H9 (cell line): ENCODE results near the gene PER2. TPM values are rescaled to one million over a fixed set of nuclear protein-coding genes. Genes with fewer than 3 reads are reported as not detected.

Source experiments
- DNase-seq: peaks from one replicate; pipeline ENCODE4 v3.0.0-alpha.2; 2017
- H2AFZ ChIP-seq: one replicate; pipeline ENCODE4 v1.6.1; 2013; ENCODE audit warnings: mild to moderate bottlenecking, low read length, control low read depth, moderate library complexity
- H2AK5ac ChIP-seq: 2 replicates; pipeline ENCODE4 v1.6.1; 2013; ENCODE audit warnings: low read length, control low read depth, mixed read lengths; ENCODE audit not compliant: insufficient read length
- H2BK120ac ChIP-seq: one replicate; pipeline ENCODE4 v1.6.1; 2013; ENCODE audit warnings: low read depth, mild to moderate bottlenecking, low read length, control low read depth, inconsistent platforms; ENCODE audit not compliant: poor library complexity, severe bottlenecking
- H2BK12ac ChIP-seq: 2 replicates; pipeline ENCODE4 v1.6.1; 2013; ENCODE audit warnings: low read length, control low read depth, mixed read lengths, low read depth; ENCODE audit not compliant: insufficient read length
- H2BK15ac ChIP-seq: 2 replicates; pipeline ENCODE4 v1.6.1; 2013; ENCODE audit warnings: low read depth, low read length, control low read depth
- H2BK20ac ChIP-seq: one replicate; pipeline ENCODE4 v1.6.1; 2013; ENCODE audit warnings: low read depth, mild to moderate bottlenecking, low read length, control low read depth, inconsistent platforms; ENCODE audit not compliant: poor library complexity, severe bottlenecking
- H2BK5ac ChIP-seq: 2 replicates; pipeline ENCODE4 v1.6.1; 2013; ENCODE audit warnings: low read length, control low read depth, mixed read lengths; ENCODE audit not compliant: insufficient read length
- H3K14ac ChIP-seq: 2 replicates; pipeline ENCODE4 v1.6.1; 2013; ENCODE audit warnings: low read length, control low read depth; ENCODE audit not compliant: insufficient read depth
- H3K18ac ChIP-seq: 2 replicates; pipeline ENCODE4 v1.6.1; 2013; ENCODE audit warnings: low read depth, mild to moderate bottlenecking, mixed read lengths, low read length, control low read depth; ENCODE audit not compliant: insufficient read length
- H3K23ac ChIP-seq: 2 replicates; pipeline ENCODE4 v1.6.1; 2013; ENCODE audit warnings: low read length, control low read depth, mixed read lengths, low read depth; ENCODE audit not compliant: insufficient read length
- H3K23me2 ChIP-seq: 2 replicates; pipeline ENCODE4 v1.6.1; 2013; ENCODE audit warnings: low read depth, mild to moderate bottlenecking, mixed read lengths, low read length, control low read depth; ENCODE audit not compliant: insufficient read length, poor library complexity, severe bottlenecking
- H3K27ac ChIP-seq: 2 replicates; pipeline ENCODE4 v1.5.1; 2013; ENCODE audit warnings: low read length, control low read depth, mixed read lengths, low read depth; ENCODE audit not compliant: insufficient read length
- H3K27me3 ChIP-seq: 2 replicates; pipeline ENCODE4 v1.6.1; 2013; ENCODE audit warnings: low read length, control low read depth, inconsistent platforms; ENCODE audit not compliant: insufficient read depth
- H3K4ac ChIP-seq: 2 replicates; pipeline ENCODE4 v1.6.1; 2013; ENCODE audit warnings: low read depth, mild to moderate bottlenecking, control low read depth, inconsistent platforms, low read length, moderate library complexity
- H3K4me1 ChIP-seq: 2 replicates; pipeline ENCODE4 v1.6.1; 2013; ENCODE audit warnings: low read length, control low read depth, inconsistent platforms; ENCODE audit not compliant: insufficient read depth
- H3K4me2 ChIP-seq: 2 replicates; pipeline ENCODE4 v1.6.1; 2013; ENCODE audit warnings: low read length, control low read depth, mixed read lengths; ENCODE audit not compliant: insufficient read length, insufficient read depth
- H3K56ac ChIP-seq: 2 replicates; pipeline ENCODE4 v1.6.1; 2013; ENCODE audit warnings: low read depth, mild to moderate bottlenecking, mixed read lengths, low read length, control low read depth; ENCODE audit not compliant: insufficient read length
- H3K79me1 ChIP-seq: 2 replicates; pipeline ENCODE4 v1.6.1; 2013; ENCODE audit warnings: low read depth, mild to moderate bottlenecking, moderate library complexity, low read length, control low read depth, inconsistent platforms; ENCODE audit not compliant: insufficient read depth, poor library complexity, severe bottlenecking
- H3K79me2 ChIP-seq: 2 replicates; pipeline ENCODE4 v1.6.1; 2013; ENCODE audit warnings: low read length, control low read depth, inconsistent platforms; ENCODE audit not compliant: insufficient read depth
- H3K9ac ChIP-seq: 2 replicates; pipeline ENCODE4 v1.6.1; 2013; ENCODE audit warnings: low read length, control low read depth, mixed read lengths; ENCODE audit not compliant: insufficient read length; ENCODE audit errors: extremely low read depth
- H3K9me3 ChIP-seq: one replicate; pipeline ENCODE4 v1.6.1; 2013; ENCODE audit warnings: low read depth, low read length, inconsistent platforms; ENCODE audit not compliant: control insufficient read depth
- H3T11ph ChIP-seq: one replicate; pipeline ENCODE4 v1.6.1; 2013; ENCODE audit warnings: mild to moderate bottlenecking, low read length, control low read depth, inconsistent platforms
- H4K20me1 ChIP-seq: one replicate; pipeline ENCODE4 v1.6.1; 2013; ENCODE audit not compliant: control insufficient read depth, insufficient read length, insufficient read depth
- H4K5ac ChIP-seq: 2 replicates; pipeline ENCODE4 v1.6.1; 2013; ENCODE audit warnings: low read depth, mild to moderate bottlenecking, mixed read lengths, low read length, control low read depth; ENCODE audit not compliant: insufficient read length
- H4K8ac ChIP-seq: replicated peaks from 2 replicates; pipeline ENCODE4 v1.6.1; 2013; ENCODE audit warnings: low read length, control low read depth, mixed read lengths, low read depth; ENCODE audit not compliant: insufficient read length
- H4K91ac ChIP-seq: 2 replicates; pipeline ENCODE4 v1.6.1; 2013; ENCODE audit warnings: low read depth, mild to moderate bottlenecking, moderate library complexity, mixed read lengths, low read length, control low read depth; ENCODE audit not compliant: insufficient read length
- H3K27ac Mint-ChIP-seq, 3 experiments: 2 replicates in 2 of 3; 3 replicates in 1 of 3; pipeline ENCODE4 v1.8.0; 2020 to 2021; ENCODE audit warnings: mixed read lengths in 3 of 3, mild to moderate bottlenecking in 1 of 3, moderate library complexity in 1 of 3
- H3K27me3 Mint-ChIP-seq: 2 replicates; pipeline ENCODE4 v1.8.0; 2021; ENCODE audit warnings: low read depth, mild to moderate bottlenecking, moderate library complexity, mixed read lengths
- H3K36me3 Mint-ChIP-seq, 3 experiments: 2 replicates in 2 of 3; 3 replicates in 1 of 3; pipeline ENCODE4 v1.8.0; 2020 to 2021; ENCODE audit warnings: low read depth in 3 of 3, mixed read lengths in 3 of 3; ENCODE audit not compliant: insufficient read depth in 1 of 3
- H3K4me1 Mint-ChIP-seq, 2 experiments: 2 replicates each; pipeline ENCODE4 v1.8.0; 2020; ENCODE audit warnings: mixed read lengths in 2 of 2
- H3K4me3 Mint-ChIP-seq, 2 experiments: 2 replicates in 1 of 2; 3 replicates in 1 of 2; pipeline ENCODE4 v1.8.0; 2020 to 2021; ENCODE audit warnings: mild to moderate bottlenecking in 2 of 2, mixed read lengths in 2 of 2, moderate library complexity in 1 of 2
- H3K9me3 Mint-ChIP-seq, 2 experiments: 2 replicates in 1 of 2; 3 replicates in 1 of 2; pipeline ENCODE4 v1.8.0; 2020; ENCODE audit warnings: mild to moderate bottlenecking in 2 of 2, mixed read lengths in 2 of 2, moderate library complexity in 1 of 2
- CTCF ChIP-seq: fragments of 200-600 bp; sonication (generic); conservative IDR thresholded peaks from 3 replicates; pipeline ENCODE4 v1.8.0; 2021; ENCODE audit warnings: antibody characterized with exemption, mild to moderate bottlenecking
- WGBS: extraction: QIAGEN DNeasy Blood & Tissue Kit; methylation state at CpG from one replicate; pipeline ENCODE4 v1.1.7; 2013; ENCODE audit warnings: missing lambda C conversion rate, low lambda C conversion rate, mixed read lengths; ENCODE audit not compliant: insufficient read length; ENCODE audit errors: extremely low coverage; 5-methylcytosine and 5-hydroxymethylcytosine counted together
- long read RNA-seq: library from polyadenylated mRNA; unstranded; transcript quantifications from one replicate; pipeline ENCODE4 v2.0.0, GENCODE V29; 2020
- total RNA-seq: library from RNA; stranded (reverse); gene quantifications from 2 replicates; pipeline ENCODE4 v1.2.1, GENCODE V29; 2021

Gene PER2, protein sequence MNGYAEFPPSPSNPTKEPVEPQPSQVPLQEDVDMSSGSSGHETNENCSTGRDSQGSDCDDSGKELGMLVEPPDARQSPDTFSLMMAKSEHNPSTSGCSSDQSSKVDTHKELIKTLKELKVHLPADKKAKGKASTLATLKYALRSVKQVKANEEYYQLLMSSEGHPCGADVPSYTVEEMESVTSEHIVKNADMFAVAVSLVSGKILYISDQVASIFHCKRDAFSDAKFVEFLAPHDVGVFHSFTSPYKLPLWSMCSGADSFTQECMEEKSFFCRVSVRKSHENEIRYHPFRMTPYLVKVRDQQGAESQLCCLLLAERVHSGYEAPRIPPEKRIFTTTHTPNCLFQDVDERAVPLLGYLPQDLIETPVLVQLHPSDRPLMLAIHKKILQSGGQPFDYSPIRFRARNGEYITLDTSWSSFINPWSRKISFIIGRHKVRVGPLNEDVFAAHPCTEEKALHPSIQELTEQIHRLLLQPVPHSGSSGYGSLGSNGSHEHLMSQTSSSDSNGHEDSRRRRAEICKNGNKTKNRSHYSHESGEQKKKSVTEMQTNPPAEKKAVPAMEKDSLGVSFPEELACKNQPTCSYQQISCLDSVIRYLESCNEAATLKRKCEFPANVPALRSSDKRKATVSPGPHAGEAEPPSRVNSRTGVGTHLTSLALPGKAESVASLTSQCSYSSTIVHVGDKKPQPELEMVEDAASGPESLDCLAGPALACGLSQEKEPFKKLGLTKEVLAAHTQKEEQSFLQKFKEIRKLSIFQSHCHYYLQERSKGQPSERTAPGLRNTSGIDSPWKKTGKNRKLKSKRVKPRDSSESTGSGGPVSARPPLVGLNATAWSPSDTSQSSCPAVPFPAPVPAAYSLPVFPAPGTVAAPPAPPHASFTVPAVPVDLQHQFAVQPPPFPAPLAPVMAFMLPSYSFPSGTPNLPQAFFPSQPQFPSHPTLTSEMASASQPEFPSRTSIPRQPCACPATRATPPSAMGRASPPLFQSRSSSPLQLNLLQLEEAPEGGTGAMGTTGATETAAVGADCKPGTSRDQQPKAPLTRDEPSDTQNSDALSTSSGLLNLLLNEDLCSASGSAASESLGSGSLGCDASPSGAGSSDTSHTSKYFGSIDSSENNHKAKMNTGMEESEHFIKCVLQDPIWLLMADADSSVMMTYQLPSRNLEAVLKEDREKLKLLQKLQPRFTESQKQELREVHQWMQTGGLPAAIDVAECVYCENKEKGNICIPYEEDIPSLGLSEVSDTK (N-terminal part only)
- total RNA-seq = 12.1 and 12.9 TPM in 2 replicates
- long read RNA-seq, partial matches to known transcripts = 3 of 6 reads
- long read RNA-seq, other reads (novel, unspliced or antisense) = 3 of 6 reads

DNA sequence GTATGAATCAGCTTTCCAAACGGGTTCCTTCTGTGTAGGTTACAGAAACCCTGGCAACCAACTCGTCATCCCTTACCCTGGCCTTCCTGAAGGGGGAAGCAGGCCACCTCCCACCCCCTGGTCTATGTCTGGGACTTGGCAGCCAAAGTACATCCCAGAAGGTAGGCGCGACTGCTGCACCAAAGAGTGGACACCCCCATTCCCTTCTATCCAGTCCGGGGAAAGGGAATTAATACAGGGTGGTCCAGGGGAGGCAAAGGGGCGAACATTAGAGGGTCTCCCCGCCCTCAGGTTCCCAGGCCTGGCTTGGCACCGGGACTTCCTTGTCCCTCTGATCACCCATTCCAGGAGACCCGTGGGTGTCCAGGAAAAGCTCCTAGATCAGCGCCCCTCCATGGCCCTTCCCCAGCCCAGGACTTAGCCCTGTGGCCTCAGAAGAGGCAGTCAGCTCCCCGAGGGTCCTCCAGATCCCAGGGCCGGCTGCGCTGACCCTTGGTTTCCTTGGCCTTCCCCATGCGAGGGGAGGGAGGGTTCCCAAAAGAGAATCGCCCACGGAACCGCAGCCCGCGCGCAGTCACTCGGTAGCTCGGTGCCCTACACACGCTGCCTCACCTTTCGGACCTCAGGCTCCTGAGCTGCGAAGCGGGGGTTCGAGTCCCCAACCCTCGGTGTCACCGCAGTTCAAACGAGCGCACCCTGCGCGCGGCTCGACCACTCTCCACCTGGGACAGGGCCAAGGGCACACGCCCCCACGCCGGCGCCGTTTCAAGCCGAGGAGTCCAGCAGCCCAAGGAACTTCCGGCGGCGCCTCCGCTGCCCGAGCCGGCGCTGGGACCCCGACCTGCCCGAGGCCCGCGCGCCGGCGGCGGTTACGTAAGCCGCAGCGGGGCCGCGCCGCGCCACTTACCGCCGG, at the start of gene PER2:
Gene PER2 (minus strand): TSS at position 874 of the 913 bp plus-strand sequence. CDS start 10,674 bp downstream, outside the sequence.
- H3K79me2 ChIP-seq = no peaks in the 10 kb centered on the region
- H2BK5ac ChIP-seq = no peak within 1 kb of the TSS
- H3K27ac Mint-ChIP-seq = peak within 1 kb of the TSS in 2 of 3 experiments; percentile 63 to 71; a peak in 4 of 7 replicates
- H3K56ac ChIP-seq = no peak within 1 kb of the TSS
- peak; percentile 20; the same call in 1 of the 3 replicates for TF ChIP-seq CTCF
- no peaks in the 10 kb centered on the region for H4K20me1 ChIP-seq
- no peak within 1 kb of the TSS for H3K23ac ChIP-seq
- H3K27me3 Mint-ChIP-seq = peaks cover 9% of the 10 kb centered on the region
- H3K18ac ChIP-seq = peak within 1 kb of the TSS; percentile 69
- no peaks in the 10 kb centered on the region; the same call in 1 of the 2 replicates for H3K4me1 ChIP-seq
- no peak within 1 kb of the TSS for H2BK12ac ChIP-seq
- H3T11ph ChIP-seq = no peak within 1 kb of the TSS
- no peak within 1 kb of the TSS for H3K27ac ChIP-seq
- no peaks in the 10 kb centered on the region for H3K79me1 ChIP-seq
- H4K8ac ChIP-seq = no peak within 1 kb of the TSS
- no peaks in the 10 kb centered on the region for H3K9me3 ChIP-seq
- H3K4me2 ChIP-seq = peak within 1 kb of the TSS; percentile 80
- peaks cover 11% of the 10 kb centered on the region for H3K23me2 ChIP-seq
- H2AK5ac ChIP-seq = no peak within 1 kb of the TSS
- no peak within 1 kb of the TSS for H4K91ac ChIP-seq
- peaks cover 37 to 54% of the 10 kb centered on the region in 2 experiments for H3K4me1 Mint-ChIP-seq
- no peak within 1 kb of the TSS for H4K5ac ChIP-seq
- H3K4me3 Mint-ChIP-seq = peak within 1 kb of the TSS; percentile 85 to 89
- peak within 1 kb of the TSS; percentile 64 for H2BK120ac ChIP-seq
- no peak within 1 kb of the TSS; the same call in 1 of the 2 replicates for H3K4ac ChIP-seq
- no peaks in the 10 kb centered on the region for H3K27me3 ChIP-seq
- peak within 1 kb of the TSS; percentile 72 for H3K14ac ChIP-seq
- peak within 1 kb of the TSS; percentile 17 for H3K9ac ChIP-seq
- no peak within 1 kb of the TSS for H2AFZ ChIP-seq
- DNase-seq = peak; percentile 66
- no peak within 1 kb of the TSS for H2BK20ac ChIP-seq
- H2BK15ac ChIP-seq = no peak within 1 kb of the TSS
- H3K9me3 Mint-ChIP-seq = no peaks in the 10 kb centered on the region
- WGBS = no CpG with 5 or more reads among the region's 65 CpGs
- no peaks in the 10 kb centered on the region; a peak in 1 of 7 replicates for H3K36me3 Mint-ChIP-seq
